Cardiac muscle cell (in vitro differentiated cells and primary cell): ENCODE results near the gene RLF. TPM values are rescaled to one million over a fixed set of nuclear protein-coding genes. Genes with fewer than 3 reads are reported as not detected.
"Not testable (repeated sequence)": the region's sequence is repeated elsewhere in the genome, so short reads cannot be mapped to it uniquely, and the experiment has no call there.

ENCODE experiments used
- DNase-seq, 2 donors: peaks; one replicate each; pipeline versions ENCODE4 v3.0.0 to v3.0.0-alpha.2; 2010 to 2017; ENCODE audit warnings: low read depth in 1 of 2, low spot score in 1 of 2
- H3K27ac ChIP-seq: fragments of 200-600 bp; sonication (generic); 2 replicates; pipeline ENCODE4 v1.5.1; 2016
- H3K27me3 ChIP-seq: fragments of 200-600 bp; sonication (generic); 2 replicates; pipeline ENCODE4 v1.6.0; 2016; ENCODE audit warnings: control low read depth
- H3K36me3 ChIP-seq: fragments of 200-600 bp; sonication (generic); 2 replicates; pipeline ENCODE4 v1.5.1; 2016; ENCODE audit warnings: control low read depth
- H3K4me1 ChIP-seq: fragments of 200-600 bp; sonication (generic); 2 replicates; pipeline ENCODE4 v1.8.1; 2017; ENCODE audit warnings: low read depth, mild to moderate bottlenecking, mixed run types
- H3K4me3 ChIP-seq: fragments of 200-600 bp; sonication (generic); 2 replicates; pipeline ENCODE4 v1.5.1; 2016; ENCODE audit warnings: mild to moderate bottlenecking
- H3K9me3 ChIP-seq: fragments of 200-600 bp; sonication (generic); 2 replicates; pipeline ENCODE4 v1.5.1; 2017; ENCODE audit warnings: low read depth, mild to moderate bottlenecking, control low read depth
- CTCF ChIP-seq: IDR thresholded peaks from 2 replicates; pipeline ENCODE4 v1.5.1; 2012; ENCODE audit warnings: low read depth, mild to moderate bottlenecking, low read length
- polyA plus RNA-seq: library from polyadenylated mRNA; unstranded; fragments of >200 nt; fragmentation: Nextera tagmentation; extraction: Ambion mirVana; gene quantifications from 2 replicates; pipeline ENCODE4 v1.2.1, GENCODE V29; 2016
- total RNA-seq: library from RNA; depleted of rRNA; stranded (reverse); fragments of >200 nt; gene quantifications from 2 replicates; pipeline ENCODE4 v1.2.3, GENCODE V29; 2016

Gene RLF
- total and polyA plus RNA-seq, 2 experiments from 2014 or later = 6.7 to 27.5 TPM

GRCh38 chr1:40185951-40186864 is 25.0 kb downstream of the RLF start:
- H3K27ac ChIP-seq = no peak overlapping the region
- no peaks in the 10 kb centered on the region for H3K27me3 ChIP-seq
- no peak overlapping the region for H3K4me3 ChIP-seq
- peak in 1 of 2 donors; percentile 25 for DNase-seq
- TF ChIP-seq CTCF = no peak
- H3K36me3 ChIP-seq = peaks cover 16% of the 10 kb centered on the region
- H3K9me3 ChIP-seq = no peaks in the 10 kb centered on the region
- peaks cover 18% of the 10 kb centered on the region for H3K4me1 ChIP-seq

- Histone ChIP-seq H3K27me3 (no peaks in the 10 kb centered on the region), H3K36me3 (peaks cover 25% of the 10 kb centered on the region), H3K4me3 (no peak overlapping the region), H3K4me1 (peaks cover 18% of the 10 kb centered on the region), H3K9me3 (no peaks in the 10 kb centered on the region), H3K27ac (peak overlapping the region; percentile 85)
- DNase-seq = peak in 1 of 2 donors; percentile 23
- TF ChIP-seq CTCF = no peak
Observed at GRCh38 chr1:40187399-40187798, 26.2 kb downstream of the RLF start.

- not testable (repeated sequence) for H3K27me3 ChIP-seq, H3K4me3 ChIP-seq, H3K27ac ChIP-seq, H3K4me1 ChIP-seq, DNase-seq, H3K9me3 ChIP-seq
- peaks cover 50% of the 10 kb centered on the region for H3K36me3 ChIP-seq
Observed at GRCh38 chr1:40194639-40195038, 33.5 kb downstream of the RLF start.

DNA sequence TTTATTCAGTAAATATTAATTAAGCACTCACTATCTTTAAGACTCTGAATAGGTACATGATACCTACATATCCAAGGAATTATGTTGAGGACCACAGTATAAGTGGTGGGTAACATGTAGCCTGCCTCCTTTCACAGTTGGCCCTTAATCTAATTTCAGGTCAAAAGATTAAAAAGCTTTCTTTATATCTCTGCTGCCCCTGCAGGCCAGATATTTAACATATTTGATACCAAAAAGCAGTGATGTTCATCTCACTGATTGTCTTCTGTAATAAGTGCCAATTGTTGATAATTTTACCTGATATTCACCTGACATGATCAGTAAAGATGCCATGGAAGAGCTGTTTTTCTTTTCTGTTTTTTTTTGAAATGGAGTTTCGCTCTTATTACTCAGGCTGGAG is 36.5 kb downstream of the RLF start:
- peak; percentile 12 for TF ChIP-seq CTCF
- Histone ChIP-seq H3K27me3 (no peaks in the 10 kb centered on the region), H3K27ac (no peak overlapping the region), H3K36me3 (peaks cover 30% of the 10 kb centered on the region), H3K4me3 (no peak overlapping the region), H3K9me3 (no peaks in the 10 kb centered on the region), H3K4me1 (no peaks in the 10 kb centered on the region)
- DNase-seq = no peak

DNA sequence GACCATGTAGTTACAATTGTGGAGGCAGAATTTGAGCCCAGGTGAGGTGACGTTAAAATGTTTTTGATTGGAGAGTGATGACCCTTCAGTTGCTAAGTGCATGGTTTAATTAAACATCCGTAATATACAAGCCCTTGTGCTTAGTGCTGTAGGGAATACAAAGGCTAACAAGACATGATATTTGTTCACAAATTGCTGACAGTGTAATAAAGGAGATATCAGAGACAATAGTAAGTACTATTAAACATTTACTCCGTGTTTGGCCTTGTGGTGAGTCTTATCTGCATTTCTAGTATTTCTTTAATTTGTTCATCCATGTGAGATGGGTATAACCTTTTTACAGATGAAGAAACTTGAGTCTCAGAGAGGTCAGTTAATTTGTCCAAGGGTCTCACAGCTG is 37.9 kb downstream of the RLF start:
- Histone ChIP-seq H3K27ac (no peak overlapping the region), H3K4me3 (no peak overlapping the region), H3K9me3 (no peaks in the 10 kb centered on the region), H3K27me3 (no peaks in the 10 kb centered on the region), H3K36me3 (peaks cover 25% of the 10 kb centered on the region), H3K4me1 (no peaks in the 10 kb centered on the region)
- DNase-seq = no peak
- no peak for TF ChIP-seq CTCF

- no peaks in the 10 kb centered on the region for H3K27me3 ChIP-seq
- DNase-seq = no peak
- H3K4me3 ChIP-seq = no peak overlapping the region
- no peak for TF ChIP-seq CTCF
- no peaks in the 10 kb centered on the region for H3K4me1 ChIP-seq
- H3K27ac ChIP-seq = no peak overlapping the region
- H3K9me3 ChIP-seq = no peaks in the 10 kb centered on the region
- peaks cover 17% of the 10 kb centered on the region for H3K36me3 ChIP-seq
Observed at GRCh38 chr1:40204856-40205255, 43.7 kb downstream of the RLF start.
